ENCODE measurements around the gene PROK2.

PROK2 gene

DNA sequence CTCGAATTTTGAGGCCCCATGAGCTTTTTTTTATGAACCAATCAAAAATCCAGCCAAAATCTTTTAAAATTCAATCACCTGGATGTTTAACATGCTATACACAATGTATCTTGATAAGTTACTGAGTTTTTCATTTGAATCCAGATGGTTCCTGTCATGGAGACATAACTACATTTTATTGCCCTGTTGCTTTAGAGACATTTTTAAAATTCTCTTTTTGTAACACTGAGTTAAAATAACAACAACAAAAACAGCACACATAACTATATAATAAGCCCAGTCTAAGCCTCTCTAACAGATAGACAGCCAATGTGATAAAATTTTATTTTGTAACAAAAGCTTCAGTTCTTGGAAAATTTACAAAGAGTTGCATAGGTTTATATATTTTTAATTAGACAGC is 1.8 kb downstream of the PROK2 start:
- no peaks in the 10 kb centered on the region for H3K36me3 ChIP-seq (ENCODE audit: control insufficient read depth, insufficient read depth, low read length)
- H3K27me3 ChIP-seq (replicated peaks; ENCODE audit: control insufficient read depth, insufficient read depth, low read length), result peaks cover 1% of the 10 kb centered on the region
- TF ChIP-seq, protein P1, sequence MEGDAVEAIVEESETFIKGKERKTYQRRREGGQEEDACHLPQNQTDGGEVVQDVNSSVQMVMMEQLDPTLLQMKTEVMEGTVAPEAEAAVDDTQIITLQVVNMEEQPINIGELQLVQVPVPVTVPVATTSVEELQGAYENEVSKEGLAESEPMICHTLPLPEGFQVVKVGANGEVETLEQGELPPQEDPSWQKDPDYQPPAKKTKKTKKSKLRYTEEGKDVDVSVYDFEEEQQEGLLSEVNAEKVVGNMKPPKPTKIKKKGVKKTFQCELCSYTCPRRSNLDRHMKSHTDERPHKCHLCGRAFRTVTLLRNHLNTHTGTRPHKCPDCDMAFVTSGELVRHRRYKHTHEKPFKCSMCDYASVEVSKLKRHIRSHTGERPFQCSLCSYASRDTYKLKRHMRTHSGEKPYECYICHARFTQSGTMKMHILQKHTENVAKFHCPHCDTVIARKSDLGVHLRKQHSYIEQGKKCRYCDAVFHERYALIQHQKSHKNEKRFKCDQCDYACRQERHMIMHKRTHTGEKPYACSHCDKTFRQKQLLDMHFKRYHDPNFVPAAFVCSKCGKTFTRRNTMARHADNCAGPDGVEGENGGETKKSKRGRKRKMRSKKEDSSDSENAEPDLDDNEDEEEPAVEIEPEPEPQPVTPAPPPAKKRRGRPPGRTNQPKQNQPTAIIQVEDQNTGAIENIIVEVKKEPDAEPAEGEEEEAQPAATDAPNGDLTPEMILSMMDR (IDR thresholded peaks at IDR 0.05; ENCODE audit: insufficient read depth, low read length, poor library complexity, severe bottlenecking), result no peak
- H3K4me3 ChIP-seq (replicated peaks; ENCODE audit: low read depth, low read length), result no peak overlapping the region
- DNase-seq (ENCODE audit: extremely low read depth, insufficient read length), result no peak

- no peak for DNase-seq (ENCODE audit: extremely low read depth, insufficient read length)
- H3K4me3 ChIP-seq (replicated peaks; ENCODE audit: low read depth, low read length), result no peak overlapping the region
- H3K36me3 ChIP-seq (ENCODE audit: control insufficient read depth, insufficient read depth, low read length), result no peaks in the 10 kb centered on the region
- H3K27me3 ChIP-seq (replicated peaks; ENCODE audit: control insufficient read depth, insufficient read depth, low read length), result no peaks in the 10 kb centered on the region; the same call in 1 of the 2 replicates
- TF ChIP-seq, protein P1 (IDR thresholded peaks at IDR 0.05; ENCODE audit: insufficient read depth, low read length, poor library complexity, severe bottlenecking), result no peak
Observed at GRCh38 chr3:71780430-71780829, 4.5 kb downstream of the PROK2 start.

GRCh38 chr3:71779674-71780377 is 5.1 kb downstream of the PROK2 start:
- Histone ChIP-seq H3K36me3 (ENCODE audit: control insufficient read depth, insufficient read depth, low read length) (no peaks in the 10 kb centered on the region), H3K4me3 (replicated peaks; ENCODE audit: low read depth, low read length) (no peak overlapping the region), H3K27me3 (replicated peaks; ENCODE audit: control insufficient read depth, insufficient read depth, low read length) (no peaks in the 10 kb centered on the region; the same call in 1 of the 2 replicates)
- DNase-seq (ENCODE audit: extremely low read depth, insufficient read length), result no peak
- TF ChIP-seq, protein P1 (IDR thresholded peaks at IDR 0.05; ENCODE audit: insufficient read depth, low read length, poor library complexity, severe bottlenecking), result no peak

DNA sequence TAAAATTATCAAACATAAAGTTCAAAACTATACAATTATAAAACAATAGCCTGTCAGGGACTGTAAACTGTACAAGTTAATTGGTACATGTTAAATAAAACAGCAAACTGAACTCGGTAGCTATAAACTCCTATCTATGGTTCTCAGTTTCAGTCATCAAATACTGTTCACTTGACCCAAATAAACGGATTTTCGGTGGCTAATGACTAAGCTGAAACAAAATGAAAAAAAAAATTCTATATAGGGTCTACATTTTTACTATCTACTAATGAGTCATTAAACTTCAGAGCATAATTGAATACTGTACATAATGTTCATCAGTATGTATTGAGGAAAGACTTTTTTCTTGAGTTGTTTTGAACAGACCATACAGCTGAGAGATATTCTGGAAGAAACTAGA is 6.6 kb downstream of the PROK2 start:
- TF ChIP-seq, protein P1 (IDR thresholded peaks at IDR 0.05; ENCODE audit: insufficient read depth, low read length, poor library complexity, severe bottlenecking), result no peak
- DNase-seq (ENCODE audit: extremely low read depth, insufficient read length), result no peak
- no peak overlapping the region for H3K4me3 ChIP-seq (replicated peaks; ENCODE audit: low read depth, low read length)
- H3K27me3 ChIP-seq (replicated peaks; ENCODE audit: control insufficient read depth, insufficient read depth, low read length), result no peaks in the 10 kb centered on the region
- no peaks in the 10 kb centered on the region for H3K36me3 ChIP-seq (ENCODE audit: control insufficient read depth, insufficient read depth, low read length)

- Histone ChIP-seq H3K36me3 (ENCODE audit: control insufficient read depth, insufficient read depth, low read length) (no peaks in the 10 kb centered on the region), H3K4me3 (replicated peaks; ENCODE audit: low read depth, low read length) (no peak overlapping the region), H3K27me3 (replicated peaks; ENCODE audit: control insufficient read depth, insufficient read depth, low read length) (no peaks in the 10 kb centered on the region)
- TF ChIP-seq, protein P1 (IDR thresholded peaks at IDR 0.05; ENCODE audit: insufficient read depth, low read length, poor library complexity, severe bottlenecking), result no peak
- no peak for DNase-seq (ENCODE audit: extremely low read depth, insufficient read length)
Observed at GRCh38 chr3:71776538-71776937, 8.4 kb downstream of the PROK2 start.

- H3K27me3 ChIP-seq (replicated peaks; ENCODE audit: control insufficient read depth, insufficient read depth, low read length), result no peaks in the 10 kb centered on the region
- H3K4me3 ChIP-seq (replicated peaks; ENCODE audit: low read depth, low read length), result no peak overlapping the region
- TF ChIP-seq, protein P1 (IDR thresholded peaks at IDR 0.05; ENCODE audit: insufficient read depth, low read length, poor library complexity, severe bottlenecking), result no peak
- DNase-seq (ENCODE audit: extremely low read depth, insufficient read length), result no peak
- no peaks in the 10 kb centered on the region for H3K36me3 ChIP-seq (ENCODE audit: control insufficient read depth, insufficient read depth, low read length)
Observed at GRCh38 chr3:71771884-71772283, 13.1 kb downstream of the PROK2 start.

Data from GM06990 (cell line).